Endometrial microvascular endothelial cells (primary cell): Measurements from ENCODE around the gene RPS29. TPM values are rescaled to one million over a fixed set of nuclear protein-coding genes. Genes with fewer than 3 reads are reported as not detected.
"Not testable (repeated sequence)": the region's sequence is repeated elsewhere in the genome, so short reads cannot be mapped to it uniquely, and the experiment has no call there.

Experiments
- in situ Hi-C: cut with HindIII; loops from 2 replicates; pipeline ENCODE4 v1.10.0; 2017; ENCODE audit warnings: low sequenced_read_pairs, low pct_unique_long_range_greater_than_20kb; ENCODE audit errors: inconsistent ontology term
- total RNA-seq: library from RNA; depleted of rRNA; stranded (reverse); fragments of >200 nt; gene quantifications from one replicate; pipeline ENCODE4 v1.2.3, GENCODE V29; 2015; ENCODE audit errors: inconsistent ontology term

The RPS29 gene
- total RNA-seq, 1 donor from 2014 or later, result 7,038 TPM

- in situ Hi-C loops, result no loop called here
Measured at GRCh38 chr14:49607583-49607982, 21.4 kb upstream of the RPS29 start.

DNA sequence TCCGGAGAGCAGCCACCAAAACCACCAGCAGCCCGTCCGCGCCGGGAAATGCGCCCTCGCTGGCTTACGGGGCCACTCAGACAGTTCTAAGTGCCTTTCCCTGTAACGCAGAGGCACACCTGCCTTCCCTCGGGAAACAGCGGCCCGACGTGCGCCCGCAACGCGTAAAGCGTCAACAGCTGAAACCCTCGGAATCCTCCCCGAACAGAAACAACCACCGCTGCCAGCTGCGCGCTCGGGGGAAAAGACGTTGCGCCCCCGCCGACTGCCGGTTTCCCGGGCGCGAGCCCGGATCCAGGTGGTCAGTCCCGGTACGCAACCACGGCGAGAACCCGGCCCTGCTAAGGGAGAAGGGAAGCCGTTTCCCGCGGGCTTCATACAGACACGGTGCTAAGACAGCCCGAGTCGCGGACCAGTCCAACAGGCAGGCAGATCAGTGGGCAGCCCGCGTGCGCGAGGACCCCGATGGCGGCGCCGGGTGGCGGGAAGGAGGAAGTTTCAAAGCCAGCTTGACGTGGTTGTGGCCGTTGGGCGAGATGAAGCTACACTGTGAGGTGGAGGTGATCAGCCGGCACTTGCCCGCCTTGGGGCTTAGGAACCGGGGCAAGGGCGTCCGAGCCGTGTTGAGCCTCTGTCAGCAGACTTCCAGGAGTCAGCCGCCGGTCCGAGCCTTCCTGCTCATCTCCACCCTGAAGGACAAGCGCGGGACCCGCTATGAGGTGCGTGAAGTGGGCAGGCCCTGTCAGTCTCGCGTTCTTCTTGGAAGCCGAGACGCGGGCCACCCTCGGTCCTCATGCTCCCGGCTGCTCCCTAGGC, 12.5 kb upstream of the RPS29 start, which contains the start of gene LRR1:
LRR1 (plus strand) TSS at position 456 of the 816 bp plus-strand sequence; CDS start at position 537, 81 bp downstream.
- in situ Hi-C loops, result no loop called here

GRCh38 chr14:49598189-49598484, 12.0 kb upstream of the RPS29 start:
- in situ Hi-C loops, result no loop called here

DNA sequence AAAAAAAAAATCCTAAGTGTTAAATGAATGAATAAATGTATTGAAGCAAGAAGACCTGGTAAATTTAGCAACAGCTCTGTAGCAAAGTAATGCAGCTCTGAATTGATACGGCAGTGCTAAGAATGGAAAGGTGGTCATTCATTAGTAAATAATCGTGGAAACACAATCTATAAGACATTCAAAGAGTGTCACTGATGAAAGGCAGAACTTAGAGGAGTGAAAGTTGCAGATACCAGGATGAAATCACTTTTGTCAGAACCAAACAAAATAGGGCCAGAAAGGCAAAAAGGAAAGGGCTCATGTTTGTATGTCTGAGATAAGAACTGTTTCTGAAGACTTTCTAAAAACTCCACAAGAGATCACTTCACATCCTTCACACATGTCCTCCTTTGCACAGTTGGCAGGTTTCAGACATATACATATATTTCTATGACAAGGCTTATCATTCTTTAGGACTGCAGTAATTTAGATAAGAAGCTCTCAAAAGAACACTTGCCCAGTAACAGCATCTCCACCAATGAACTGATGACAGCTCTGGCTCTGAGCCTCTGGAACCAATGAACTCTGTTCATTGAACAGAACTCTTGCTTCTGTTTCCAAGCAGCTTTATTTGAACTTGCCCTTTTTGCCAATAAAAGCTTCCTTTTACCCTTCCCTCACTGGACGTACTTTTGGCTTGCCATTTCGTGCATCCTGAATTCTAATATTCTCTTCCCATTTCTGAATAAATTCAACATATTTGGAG, 8.3 kb upstream of the RPS29 start:
- in situ Hi-C loops, result no loop called here

GRCh38 chr14:49593016-49593415, 6.8 kb upstream of the RPS29 start:
- in situ Hi-C loops, result no loop called here

- in situ Hi-C loops, result no loop called here
Measured at GRCh38 chr14:49589387-49589786, 3.2 kb upstream of the RPS29 start.

DNA sequence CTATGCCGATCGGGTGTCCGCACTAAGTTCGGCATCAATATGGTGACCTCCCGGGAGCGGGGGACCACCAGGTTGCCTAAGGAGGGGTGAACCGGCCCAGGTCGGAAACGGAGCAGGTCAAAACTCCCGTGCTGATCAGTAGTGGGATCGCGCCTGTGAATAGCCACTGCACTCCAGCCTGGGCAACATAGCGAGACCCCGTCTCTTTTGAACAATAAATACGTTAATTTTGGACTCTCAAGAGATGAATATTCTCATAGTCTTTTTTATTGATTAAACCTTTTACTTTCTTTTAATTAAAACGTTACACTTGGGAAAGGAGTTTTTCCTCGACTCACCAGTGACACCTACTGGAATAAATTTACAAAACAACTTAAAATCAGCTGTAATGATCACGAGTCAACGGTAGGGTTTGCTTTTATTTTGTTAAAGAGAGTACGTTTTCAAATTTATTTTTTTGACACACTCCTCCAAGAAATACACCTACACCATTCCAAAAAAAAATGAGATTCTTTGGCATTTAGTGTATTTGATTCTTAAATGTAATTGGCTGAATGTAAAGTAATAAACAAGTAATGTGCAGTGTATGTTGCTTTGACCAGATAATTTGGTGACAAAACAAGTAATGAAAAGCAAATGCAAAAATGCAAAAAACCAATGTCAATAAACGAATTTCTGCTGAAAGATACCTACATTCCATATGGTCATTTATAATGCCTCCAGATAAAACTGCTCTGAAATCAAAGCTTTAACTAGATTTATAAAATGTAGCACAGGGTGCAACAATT, 687 bp upstream of the RPS29 start:
- in situ Hi-C loops, result no loop called here

DNA sequence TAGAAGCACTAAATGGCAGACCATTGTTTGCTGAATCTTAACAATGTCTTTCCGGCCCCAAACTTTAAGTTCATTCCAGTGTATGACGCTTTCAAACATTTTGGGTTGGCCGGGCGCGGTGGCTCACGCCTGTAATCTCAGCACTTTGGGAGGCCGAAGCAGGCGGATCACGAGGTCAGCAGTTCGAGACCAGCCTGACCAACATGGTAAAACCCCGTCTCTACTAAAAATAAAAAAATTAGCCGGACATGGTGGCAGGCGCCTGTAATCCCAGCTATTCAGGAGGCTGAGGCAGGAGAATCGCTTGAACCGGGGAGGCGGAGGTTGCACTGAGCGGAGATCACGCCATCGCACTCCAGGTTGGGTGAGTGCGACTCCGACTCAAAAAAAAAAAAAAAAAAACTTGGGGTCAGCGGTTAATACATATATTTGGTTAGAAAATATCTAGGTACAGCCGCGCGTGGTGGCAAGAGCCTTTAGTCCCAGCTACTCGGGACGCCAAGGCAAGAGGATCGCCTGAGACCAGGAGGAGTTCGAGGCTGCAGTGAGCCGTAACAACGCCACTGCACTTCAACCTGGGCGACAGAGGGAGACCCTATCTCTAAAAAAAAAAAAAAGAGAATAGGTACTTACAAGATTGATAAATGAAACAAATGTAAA, 1.1 kb downstream of the RPS29 start:
- in situ Hi-C loops, result not testable (repeated sequence)

GRCh38 chr14:49584058-49584457, 2.1 kb downstream of the RPS29 start:
- in situ Hi-C loops, result no loop called here

- in situ Hi-C loops, result no loop called here
Measured at GRCh38 chr14:49583629-49584028, 2.6 kb downstream of the RPS29 start.

GRCh38 chr14:49582113-49582977, 3.8 kb downstream of the RPS29 start:
- in situ Hi-C loops, result no loop called here

DNA sequence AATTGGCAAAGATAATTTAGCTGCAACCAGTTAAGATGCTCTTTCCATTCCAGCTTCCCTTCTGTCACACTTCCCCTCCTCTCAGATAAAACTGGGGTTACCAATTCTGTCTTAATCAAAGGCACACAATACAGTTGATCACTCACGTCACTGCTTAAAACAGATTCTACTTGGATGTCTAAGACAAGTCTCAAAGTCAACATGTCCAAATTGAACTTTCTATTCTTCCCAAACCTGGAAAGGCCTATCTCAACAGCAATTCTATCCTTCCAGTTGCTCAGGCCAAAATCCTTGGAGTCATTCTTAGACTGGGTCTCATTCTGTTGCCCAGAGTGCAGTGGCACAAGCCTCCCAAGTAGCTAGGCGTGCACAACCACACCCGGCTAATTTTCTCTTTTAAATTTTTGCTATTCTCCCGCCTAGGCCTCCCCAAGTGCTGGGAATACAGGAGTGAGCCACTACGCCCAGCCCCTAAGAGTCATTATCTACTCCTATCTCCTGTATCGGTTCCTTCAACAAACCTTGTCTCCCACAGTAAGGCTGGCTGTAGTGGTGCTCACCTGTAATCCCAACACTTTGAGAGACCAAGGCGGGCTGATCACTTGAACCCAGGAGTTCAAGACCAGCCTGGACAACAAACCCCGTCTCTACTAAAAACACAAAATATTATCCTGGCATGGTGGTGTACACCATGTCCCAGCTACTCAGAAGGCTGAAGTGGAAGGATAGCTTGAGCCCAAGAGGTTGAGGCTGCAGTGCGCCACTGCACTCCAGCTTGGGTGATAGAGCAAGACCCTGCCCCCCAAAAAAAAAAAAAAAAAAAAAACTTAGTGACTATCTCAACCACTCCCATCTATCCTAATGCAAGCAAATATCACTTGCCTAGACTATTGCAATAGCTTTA, 4.7 kb downstream of the RPS29 start:
- in situ Hi-C loops, result no loop called here

GRCh38 chr14:49579841-49580240, 6.3 kb downstream of the RPS29 start:
- in situ Hi-C loops, result no loop called here

DNA sequence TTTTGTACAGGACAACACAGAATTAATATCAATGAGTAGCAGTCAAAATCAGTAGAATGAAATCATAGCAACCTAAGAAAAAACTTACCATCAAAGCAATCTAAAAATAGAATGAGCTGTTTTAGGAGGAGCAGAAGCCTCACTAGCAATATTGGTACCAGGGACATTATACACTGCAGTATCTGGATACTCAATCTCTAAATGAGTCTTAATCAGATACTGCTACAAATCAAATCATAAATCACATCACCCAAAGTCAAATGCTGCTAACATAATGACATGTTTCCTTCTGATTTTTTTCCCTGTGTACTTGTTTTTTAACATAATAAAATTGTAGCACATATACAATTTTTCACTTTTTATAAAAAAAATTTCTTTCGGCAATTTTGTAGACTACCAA, 8.0 kb downstream of the RPS29 start:
- in situ Hi-C loops, result no loop called here

DNA sequence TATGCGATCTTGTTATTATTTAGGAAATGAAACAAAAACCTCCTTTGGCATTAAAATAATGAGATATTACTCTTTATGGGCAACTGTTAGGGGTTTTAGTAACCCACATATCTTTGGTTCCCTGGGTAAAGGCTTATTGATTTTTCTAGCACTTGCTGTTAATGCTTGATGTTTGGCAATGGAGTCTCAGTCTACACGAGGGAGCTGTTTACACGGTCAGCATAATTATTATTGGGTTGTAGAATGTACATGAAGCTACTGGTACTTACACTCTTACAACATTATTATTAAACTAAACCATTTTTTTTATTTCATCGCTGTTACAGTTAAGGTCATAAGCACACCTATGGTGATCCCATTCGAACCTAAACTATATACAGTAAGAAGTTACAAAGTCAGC, 12.1 kb downstream of the RPS29 start:
- in situ Hi-C loops, result no loop called here

GRCh38 chr14:49569281-49569680, 16.9 kb downstream of the RPS29 start:
- in situ Hi-C loops, result no loop called here

- in situ Hi-C loops, result no loop called here
Measured at GRCh38 chr14:49566714-49567113, 19.5 kb downstream of the RPS29 start.
